Measurements from ENCODE around the gene SLC5A2.

SLC5A2 gene

GRCh38 chr16:31528523-31529107, 45.7 kb downstream of the SLC5A2 start:
- peaks cover 0 to 4% (median 0%) of the 10 kb centered on the region in 5 experiments for H3K27me3 ChIP-seq (replicated peaks in 2 of 5; ENCODE audit: control insufficient read depth in 4 of 5, insufficient read depth in 5 of 5, low read length in 4 of 5)
- H3K4me3 ChIP-seq (ENCODE audit: control insufficient read depth in 1 of 7, extremely low read depth in 1 of 7, insufficient read depth in 4 of 7, low read depth in 2 of 7, low read length in 6 of 7) = peak overlapping the region in 4 of 7 experiments; percentile 19 to 73 (median 67)
- POLR2A ChIA-PET = interaction anchor here (1.1 kb wide), 1 partner anchor 21 kb away, joined by 3 read pairs; the partner anchor contains the start of gene RUSF1
- no peak overlapping the region for H3K27ac ChIP-seq (ENCODE audit: insufficient read depth in 1 of 2, low read depth in 1 of 2, low read length in 2 of 2, poor library complexity in 1 of 2, severe bottlenecking in 2 of 2)
- peaks cover 0 to 22% (median 10%) of the 10 kb centered on the region in 4 experiments for H3K4me1 ChIP-seq (ENCODE audit: control extremely low read depth in 1 of 4, control insufficient read depth in 4 of 4, insufficient read depth in 4 of 4, low read length in 3 of 4)
- CTCF ChIA-PET = interaction anchor here (1.1 to 1.6 kb wide), 3 partner anchors 7 to 22 kb away, joined by 3 to 4 read pairs (median 3); no protein-coding TSS in a partner anchor
- DNase-seq = no peak
- 67% methylated on average over 7 of the region's 11 CpGs for WGBS (ENCODE audit: insufficient coverage)
- H3K36me3 ChIP-seq (ENCODE audit: control insufficient read depth in 4 of 4, insufficient read depth in 4 of 4, low read length in 3 of 4) = no peaks in the 10 kb centered on the region
- no peaks in the 10 kb centered on the region for H3K9me3 ChIP-seq (ENCODE audit: control extremely low read depth in 1 of 5, control insufficient read depth in 4 of 5, insufficient read depth in 2 of 5, low read depth in 1 of 5, low read length in 4 of 5)

GRCh38 chr16:31529108-31529936, 46.4 kb downstream of the SLC5A2 start:
- no peak overlapping the region for H3K27ac ChIP-seq (ENCODE audit: insufficient read depth in 1 of 2, low read depth in 1 of 2, low read length in 2 of 2, poor library complexity in 1 of 2, severe bottlenecking in 2 of 2)
- H3K27me3 ChIP-seq (replicated peaks in 2 of 5; ENCODE audit: control insufficient read depth in 4 of 5, insufficient read depth in 5 of 5, low read length in 4 of 5) = peaks cover 0 to 4% (median 0%) of the 10 kb centered on the region in 5 experiments
- no peaks in the 10 kb centered on the region for H3K36me3 ChIP-seq (ENCODE audit: control insufficient read depth in 4 of 4, insufficient read depth in 4 of 4, low read length in 3 of 4)
- CTCF ChIA-PET = interaction anchor here (1.1 to 1.6 kb wide), 3 partner anchors 8 to 22 kb away, joined by 3 to 4 read pairs (median 3); no protein-coding TSS in a partner anchor
- peaks cover 0 to 22% (median 10%) of the 10 kb centered on the region in 4 experiments for H3K4me1 ChIP-seq (ENCODE audit: control extremely low read depth in 1 of 4, control insufficient read depth in 4 of 4, insufficient read depth in 4 of 4, low read length in 3 of 4)
- WGBS (ENCODE audit: insufficient coverage) = 19% methylated on average over 34 of the region's 52 CpGs
- POLR2A ChIA-PET = interaction anchor here (1.1 kb wide), 1 partner anchor 21 kb away, joined by 3 read pairs; the partner anchor contains the start of gene RUSF1
- no peaks in the 10 kb centered on the region for H3K9me3 ChIP-seq (ENCODE audit: control extremely low read depth in 1 of 5, control insufficient read depth in 4 of 5, insufficient read depth in 2 of 5, low read depth in 1 of 5, low read length in 4 of 5)
- no peak for DNase-seq
- peak overlapping the region; percentile 19 to 73 (median 51) for H3K4me3 ChIP-seq (ENCODE audit: control insufficient read depth in 1 of 7, extremely low read depth in 1 of 7, insufficient read depth in 4 of 7, low read depth in 2 of 7, low read length in 6 of 7)

GRCh38 chr16:31529937-31530312, 47.0 kb downstream of the SLC5A2 start:
- H3K27me3 ChIP-seq (replicated peaks in 2 of 5; ENCODE audit: control insufficient read depth in 4 of 5, insufficient read depth in 5 of 5, low read length in 4 of 5) = peaks cover 0 to 4% (median 0%) of the 10 kb centered on the region in 5 experiments
- H3K36me3 ChIP-seq (ENCODE audit: control insufficient read depth in 4 of 4, insufficient read depth in 4 of 4, low read length in 3 of 4) = no peaks in the 10 kb centered on the region
- no peak overlapping the region for H3K27ac ChIP-seq (ENCODE audit: insufficient read depth in 1 of 2, low read depth in 1 of 2, low read length in 2 of 2, poor library complexity in 1 of 2, severe bottlenecking in 2 of 2)
- CTCF ChIA-PET = interaction anchor here (1.1 to 1.6 kb wide), 2 partner anchors 8 to 23 kb away, joined by 3 to 4 read pairs; no protein-coding TSS in a partner anchor
- peak overlapping the region in 5 of 7 experiments; percentile 46 to 73 (median 51) for H3K4me3 ChIP-seq (ENCODE audit: control insufficient read depth in 1 of 7, extremely low read depth in 1 of 7, insufficient read depth in 4 of 7, low read depth in 2 of 7, low read length in 6 of 7)
- no peaks in the 10 kb centered on the region for H3K9me3 ChIP-seq (ENCODE audit: control extremely low read depth in 1 of 5, control insufficient read depth in 4 of 5, insufficient read depth in 2 of 5, low read depth in 1 of 5, low read length in 4 of 5)
- 80% methylated on average over 13 of the region's 17 CpGs for WGBS (ENCODE audit: insufficient coverage)
- no peak for DNase-seq
- POLR2A ChIA-PET = no interaction called here
- peaks cover 0 to 24% (median 11%) of the 10 kb centered on the region in 4 experiments for H3K4me1 ChIP-seq (ENCODE audit: control extremely low read depth in 1 of 4, control insufficient read depth in 4 of 4, insufficient read depth in 4 of 4, low read length in 3 of 4)

GRCh38 chr16:31530405-31530804, 47.5 kb downstream of the SLC5A2 start:
- POLR2A ChIA-PET = no interaction called here
- DNase-seq = no peak
- Histone ChIP-seq H3K9me3 (ENCODE audit: control extremely low read depth in 1 of 5, control insufficient read depth in 4 of 5, insufficient read depth in 2 of 5, low read depth in 1 of 5, low read length in 4 of 5) (no peaks in the 10 kb centered on the region), H3K4me3 (ENCODE audit: control insufficient read depth in 1 of 7, extremely low read depth in 1 of 7, insufficient read depth in 4 of 7, low read depth in 2 of 7, low read length in 6 of 7) (no peak overlapping the region), H3K4me1 (ENCODE audit: control extremely low read depth in 1 of 4, control insufficient read depth in 4 of 4, insufficient read depth in 4 of 4, low read length in 3 of 4) (peaks cover 0 to 29% (median 15%) of the 10 kb centered on the region in 4 experiments), H3K27me3 (replicated peaks in 2 of 5; ENCODE audit: control insufficient read depth in 4 of 5, insufficient read depth in 5 of 5, low read length in 4 of 5) (peaks cover 0 to 4% (median 0%) of the 10 kb centered on the region in 5 experiments), H3K36me3 (ENCODE audit: control insufficient read depth in 4 of 4, insufficient read depth in 4 of 4, low read length in 3 of 4) (no peaks in the 10 kb centered on the region), H3K27ac (ENCODE audit: insufficient read depth in 1 of 2, low read depth in 1 of 2, low read length in 2 of 2, poor library complexity in 1 of 2, severe bottlenecking in 2 of 2) (no peak overlapping the region)
- CTCF ChIA-PET = no interaction called here
- WGBS (ENCODE audit: insufficient coverage) = 100% methylated on average over 2 of the region's 5 CpGs

- 60% methylated on average over 1 of the region's 1 CpG for WGBS (ENCODE audit: insufficient coverage)
- CTCF ChIA-PET = no interaction called here
These were observed 48.2 kb downstream of the SLC5A2 start for GRCh38 chr16:31531096-31531495.

GRCh38 chr16:31532120-31532519, 49.2 kb downstream of the SLC5A2 start:
- Histone ChIP-seq H3K27ac (ENCODE audit: insufficient read depth in 1 of 2, low read depth in 1 of 2, low read length in 2 of 2, poor library complexity in 1 of 2, severe bottlenecking in 2 of 2) (no peak overlapping the region), H3K4me1 (ENCODE audit: control extremely low read depth in 1 of 4, control insufficient read depth in 4 of 4, insufficient read depth in 4 of 4, low read length in 3 of 4) (peaks cover 6 to 45% (median 28%) of the 10 kb centered on the region in 4 experiments), H3K9me3 (ENCODE audit: control extremely low read depth in 1 of 5, control insufficient read depth in 4 of 5, insufficient read depth in 2 of 5, low read depth in 1 of 5, low read length in 4 of 5) (no peaks in the 10 kb centered on the region), H3K27me3 (replicated peaks in 2 of 5; ENCODE audit: control insufficient read depth in 4 of 5, insufficient read depth in 5 of 5, low read length in 4 of 5) (peaks cover 0 to 4% (median 0%) of the 10 kb centered on the region in 5 experiments), H3K36me3 (ENCODE audit: control insufficient read depth in 4 of 4, insufficient read depth in 4 of 4, low read length in 3 of 4) (no peaks in the 10 kb centered on the region), H3K4me3 (ENCODE audit: control insufficient read depth in 1 of 7, extremely low read depth in 1 of 7, insufficient read depth in 4 of 7, low read depth in 2 of 7, low read length in 6 of 7) (no peak overlapping the region)
- CTCF ChIA-PET = no interaction called here
- WGBS (ENCODE audit: insufficient coverage) = 86% methylated on average over 2 of the region's 2 CpGs
- POLR2A ChIA-PET = no interaction called here
- DNase-seq = no peak

More at GRCh38 chr16:31531096-31531495, 48.2 kb downstream of the SLC5A2 start:
- H3K9me3 ChIP-seq (ENCODE audit: control extremely low read depth in 1 of 5, control insufficient read depth in 4 of 5, insufficient read depth in 2 of 5, low read depth in 1 of 5, low read length in 4 of 5) = no peaks in the 10 kb centered on the region
- H3K4me3 ChIP-seq (ENCODE audit: control insufficient read depth in 1 of 7, extremely low read depth in 1 of 7, insufficient read depth in 4 of 7, low read depth in 2 of 7, low read length in 6 of 7) = no peak overlapping the region
- no peak overlapping the region for H3K27ac ChIP-seq (ENCODE audit: insufficient read depth in 1 of 2, low read depth in 1 of 2, low read length in 2 of 2, poor library complexity in 1 of 2, severe bottlenecking in 2 of 2)
- POLR2A ChIA-PET = no interaction called here
- peaks cover 2 to 35% (median 21%) of the 10 kb centered on the region in 4 experiments for H3K4me1 ChIP-seq (ENCODE audit: control extremely low read depth in 1 of 4, control insufficient read depth in 4 of 4, insufficient read depth in 4 of 4, low read length in 3 of 4)
- no peak for DNase-seq
- no peaks in the 10 kb centered on the region for H3K36me3 ChIP-seq (ENCODE audit: control insufficient read depth in 4 of 4, insufficient read depth in 4 of 4, low read length in 3 of 4)
- H3K27me3 ChIP-seq (replicated peaks in 2 of 5; ENCODE audit: control insufficient read depth in 4 of 5, insufficient read depth in 5 of 5, low read length in 4 of 5) = peaks cover 0 to 4% (median 0%) of the 10 kb centered on the region in 5 experiments
